ENCODE results near the gene MMP1.

Gene MMP1

DNA sequence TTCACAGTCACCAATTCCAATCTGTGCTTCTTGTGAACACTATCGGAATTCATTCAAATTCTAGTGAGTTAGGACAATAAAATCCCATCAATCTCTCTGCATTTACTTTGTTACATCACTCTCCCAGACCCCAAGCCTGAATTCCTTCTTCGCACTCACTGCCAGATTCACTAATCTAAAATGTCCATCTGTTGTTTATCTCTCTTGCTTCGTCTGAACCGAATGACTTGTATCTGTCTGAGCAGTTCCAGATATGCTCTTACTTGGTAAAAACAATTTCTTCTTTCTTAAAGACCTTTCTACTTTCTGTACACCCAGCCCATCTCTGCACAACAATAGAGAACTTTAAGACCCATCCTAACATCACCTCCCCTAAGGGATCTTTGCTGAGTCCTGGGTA is 24.6 kb downstream of the MMP1 start:
- CTCF ChIA-PET: no interaction called here
- POLR2A ChIA-PET (ENCODE audit: low non-redundant PET): no interaction called here
- TF ChIP-seq, protein P1, sequence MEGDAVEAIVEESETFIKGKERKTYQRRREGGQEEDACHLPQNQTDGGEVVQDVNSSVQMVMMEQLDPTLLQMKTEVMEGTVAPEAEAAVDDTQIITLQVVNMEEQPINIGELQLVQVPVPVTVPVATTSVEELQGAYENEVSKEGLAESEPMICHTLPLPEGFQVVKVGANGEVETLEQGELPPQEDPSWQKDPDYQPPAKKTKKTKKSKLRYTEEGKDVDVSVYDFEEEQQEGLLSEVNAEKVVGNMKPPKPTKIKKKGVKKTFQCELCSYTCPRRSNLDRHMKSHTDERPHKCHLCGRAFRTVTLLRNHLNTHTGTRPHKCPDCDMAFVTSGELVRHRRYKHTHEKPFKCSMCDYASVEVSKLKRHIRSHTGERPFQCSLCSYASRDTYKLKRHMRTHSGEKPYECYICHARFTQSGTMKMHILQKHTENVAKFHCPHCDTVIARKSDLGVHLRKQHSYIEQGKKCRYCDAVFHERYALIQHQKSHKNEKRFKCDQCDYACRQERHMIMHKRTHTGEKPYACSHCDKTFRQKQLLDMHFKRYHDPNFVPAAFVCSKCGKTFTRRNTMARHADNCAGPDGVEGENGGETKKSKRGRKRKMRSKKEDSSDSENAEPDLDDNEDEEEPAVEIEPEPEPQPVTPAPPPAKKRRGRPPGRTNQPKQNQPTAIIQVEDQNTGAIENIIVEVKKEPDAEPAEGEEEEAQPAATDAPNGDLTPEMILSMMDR (conservative IDR thresholded peaks at IDR 0.05; ENCODE audit: low read depth): no peak

DNA sequence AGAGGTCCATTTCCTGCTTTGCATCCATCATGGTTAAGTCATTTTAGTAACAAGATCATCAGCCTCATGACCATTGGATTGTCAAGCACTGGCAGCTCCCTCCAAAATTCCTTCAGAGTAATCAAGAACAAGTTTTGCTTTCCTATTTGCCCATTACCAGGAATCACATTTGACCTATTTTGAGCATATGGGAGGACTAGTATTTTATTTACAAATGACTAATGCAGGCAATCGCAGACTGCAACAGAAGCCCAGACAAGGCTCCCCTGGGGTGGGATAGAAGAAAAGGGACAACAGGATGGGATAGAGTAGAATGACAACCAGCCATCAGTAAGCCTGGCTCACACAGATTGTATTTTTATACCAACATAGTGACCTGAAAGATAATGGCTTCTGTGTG is 26.6 kb downstream of the MMP1 start:
- CTCF ChIA-PET: no interaction called here
- POLR2A ChIA-PET (ENCODE audit: low non-redundant PET): no interaction called here

More for the DNA sequence above, 24.6 kb downstream of the MMP1 start:
- no peak for DNase-seq (ENCODE audit: low spot score)
- no peak overlapping the region for H3K27ac ChIP-seq

DNA sequence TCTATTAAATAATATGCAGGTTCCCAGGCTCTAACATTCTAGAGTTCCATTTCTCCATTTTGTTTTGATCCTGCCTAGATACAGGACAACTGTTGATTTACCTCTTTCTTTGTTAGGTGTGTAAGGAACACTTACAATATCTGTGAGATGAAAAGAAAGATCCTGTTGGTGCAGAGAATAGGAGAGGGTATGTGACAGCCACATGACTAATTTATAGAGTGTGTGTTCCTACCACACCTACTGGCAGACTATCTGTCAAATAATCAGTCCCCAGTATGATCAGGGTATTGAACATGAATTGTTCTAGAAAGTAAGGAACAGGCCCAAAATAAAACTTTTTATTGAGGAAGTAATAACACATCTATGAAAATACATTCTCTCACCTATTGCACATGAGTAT is 27.8 kb downstream of the MMP1 start:
- no peak for DNase-seq (ENCODE audit: low spot score)
- TF ChIP-seq, protein P1 (conservative IDR thresholded peaks at IDR 0.05; ENCODE audit: low read depth): no peak
- ChIA-PET CTCF (no interaction called here), POLR2A (ENCODE audit: low non-redundant PET) (no interaction called here)
- H3K27ac ChIP-seq: no peak overlapping the region

More for the DNA sequence above, 26.6 kb downstream of the MMP1 start:
- DNase-seq (ENCODE audit: low spot score): no peak
- TF ChIP-seq, protein P1 (conservative IDR thresholded peaks at IDR 0.05; ENCODE audit: low read depth): no peak
- H3K27ac ChIP-seq: no peak overlapping the region

DNA sequence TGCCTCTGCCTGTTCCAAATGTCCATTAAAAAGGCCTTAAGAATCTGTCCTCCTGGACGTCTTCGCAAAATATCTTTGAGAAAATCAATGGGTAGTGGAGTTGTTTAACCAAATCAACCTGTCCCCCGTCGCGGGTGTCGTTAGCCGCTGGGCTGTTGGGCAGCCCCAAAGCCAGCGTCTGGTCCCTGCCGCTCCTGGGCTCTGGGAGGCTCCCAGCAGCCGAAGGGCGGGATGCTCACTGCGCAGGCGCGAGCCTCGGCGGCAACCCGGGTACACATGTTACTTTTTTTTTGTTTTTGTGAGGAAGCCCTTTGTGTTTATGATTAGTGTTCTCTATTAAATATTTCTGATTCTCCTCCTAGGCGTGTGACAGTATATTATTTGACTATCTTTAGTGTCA is 30.2 kb downstream of the MMP1 start:
- ChIA-PET POLR2A (ENCODE audit: low non-redundant PET) (no interaction called here), CTCF (no interaction called here)

DNA sequence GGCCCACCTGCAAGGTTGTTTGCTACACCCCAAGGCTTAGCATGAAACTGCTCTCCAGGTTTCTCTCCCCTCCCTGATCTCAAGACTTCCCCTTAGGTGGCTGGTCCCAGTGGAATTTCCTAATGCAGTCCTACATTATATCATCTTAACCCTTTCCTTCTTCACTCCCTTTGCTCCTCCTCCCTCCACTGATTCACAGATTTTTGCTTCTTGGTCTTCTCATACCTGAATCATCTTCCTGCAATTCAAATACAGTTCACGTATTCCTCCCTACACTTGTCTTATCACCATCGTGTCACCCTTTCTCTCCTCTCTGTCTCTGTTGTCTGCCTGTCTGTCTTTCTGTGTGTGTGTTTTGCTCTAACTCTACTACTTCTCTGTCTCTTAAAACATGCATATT is 34.5 kb downstream of the MMP1 start:
- TF ChIP-seq, protein P1 (conservative IDR thresholded peaks at IDR 0.05; ENCODE audit: low read depth): no peak
- CTCF ChIA-PET: interaction anchor here (1.0 kb wide), 1 partner anchor 177 kb away, joined by 4 read pairs; no protein-coding TSS in a partner anchor
- H3K27ac ChIP-seq: no peak overlapping the region
- POLR2A ChIA-PET (ENCODE audit: low non-redundant PET): no interaction called here
- peak; percentile 38 for DNase-seq (ENCODE audit: low spot score)

More for the DNA sequence above, 30.2 kb downstream of the MMP1 start:
- H3K27ac ChIP-seq: no peak overlapping the region
- DNase-seq (ENCODE audit: low spot score): no peak
- TF ChIP-seq, protein P1 (conservative IDR thresholded peaks at IDR 0.05; ENCODE audit: low read depth): no peak

DNA sequence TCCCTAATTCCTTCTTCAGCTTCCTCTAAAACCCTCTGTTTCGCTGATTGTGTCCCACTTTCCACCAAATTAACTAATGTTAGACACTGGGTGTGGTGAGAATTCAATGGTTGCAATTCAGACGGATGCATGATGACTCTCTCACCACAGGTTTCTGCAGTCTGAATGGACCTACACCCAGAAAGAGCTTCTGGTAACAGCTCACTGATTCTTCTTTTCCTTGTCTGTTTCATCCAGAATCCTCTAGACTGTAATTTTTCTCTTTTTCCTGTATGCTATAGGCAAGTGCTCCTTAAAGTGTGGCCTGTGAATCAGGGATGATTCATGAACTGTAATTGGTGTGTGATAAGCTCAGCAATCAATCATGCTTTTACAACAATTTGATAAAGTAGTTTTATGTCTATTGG is 35.6 kb downstream of the MMP1 start:
- peak; percentile 64 for DNase-seq (ENCODE audit: low spot score)
- ChIA-PET POLR2A (ENCODE audit: low non-redundant PET) (no interaction called here), CTCF (interaction anchor here (0.6 to 1.0 kb wide), 3 partner anchors 29 to 179 kb away, joined by 3 to 4 read pairs (median 3); no protein-coding TSS in a partner anchor)
- TF ChIP-seq, protein P1 (conservative IDR thresholded peaks at IDR 0.05; ENCODE audit: low read depth): no peak
- H3K27ac ChIP-seq: no peak overlapping the region
